GM19099 (cell line): ENCODE results near the gene CYP3A4.

Experiments
- POLR2A ChIP-seq: IDR thresholded peaks from 3 replicates; pipeline ENCODE4 v1.6.1; 2011; ENCODE audit warnings: low read depth; ENCODE audit not compliant: insufficient read length; ENCODE audit errors: extremely low read depth

Gene CYP3A4

DNA sequence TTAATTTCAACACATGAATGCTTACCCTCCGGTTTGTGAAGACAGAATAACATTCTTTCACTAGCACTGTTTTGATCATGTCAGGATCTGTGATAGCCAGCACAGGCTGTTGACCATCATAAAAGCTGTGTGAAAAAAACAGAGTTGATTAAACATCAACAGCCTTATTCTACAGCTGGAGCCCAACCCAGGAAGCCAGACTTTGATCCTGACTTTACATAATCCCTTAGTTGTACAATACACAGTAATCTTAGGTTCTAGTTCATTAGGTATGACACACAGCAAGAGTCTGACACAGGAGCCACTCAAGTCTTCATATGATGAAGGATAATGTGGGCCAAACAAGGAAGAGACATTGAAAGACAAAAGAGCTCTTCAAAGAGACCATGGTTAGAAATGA, 11.4 kb downstream of the CYP3A4 start:
- no peak for TF ChIP-seq POLR2A

DNA sequence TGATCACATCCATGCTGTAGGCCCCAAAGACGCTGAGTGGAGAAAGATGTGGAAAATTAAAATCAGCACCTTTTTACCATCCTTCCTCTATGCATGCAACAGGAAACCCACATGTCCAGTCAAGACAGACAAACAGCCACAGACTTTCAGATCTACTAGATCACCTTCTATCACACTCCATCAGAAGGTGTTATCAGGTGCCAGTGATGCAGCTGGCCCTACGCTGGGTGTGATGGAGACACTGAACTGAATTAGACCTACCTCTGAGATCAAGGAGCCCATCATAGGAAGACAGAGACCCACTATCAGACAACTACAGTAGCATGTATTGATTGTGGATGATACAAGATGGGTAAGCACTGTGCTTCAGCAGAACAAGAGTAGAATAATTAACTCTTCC, 15.5 kb downstream of the CYP3A4 start:
- TF ChIP-seq POLR2A = no peak

DNA sequence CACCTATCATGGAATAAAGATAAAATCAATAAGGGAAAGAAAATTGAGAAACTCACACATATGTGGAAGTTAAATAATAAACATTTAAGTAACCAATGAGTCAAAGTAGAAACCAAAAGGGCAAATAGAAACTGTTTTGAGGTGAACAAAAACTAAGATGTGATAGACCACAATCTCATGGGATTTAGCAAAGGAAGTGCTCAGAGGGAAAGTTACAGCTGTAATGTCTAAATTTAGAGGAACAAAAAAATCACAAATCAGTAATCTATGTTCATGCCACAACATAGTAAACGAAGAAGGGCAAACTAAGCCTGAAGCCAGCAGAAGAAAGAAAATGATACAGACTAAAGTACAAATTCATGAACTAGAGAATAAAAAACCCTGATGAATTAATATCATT, 16.3 kb downstream of the CYP3A4 start:
- no peak for TF ChIP-seq POLR2A

DNA sequence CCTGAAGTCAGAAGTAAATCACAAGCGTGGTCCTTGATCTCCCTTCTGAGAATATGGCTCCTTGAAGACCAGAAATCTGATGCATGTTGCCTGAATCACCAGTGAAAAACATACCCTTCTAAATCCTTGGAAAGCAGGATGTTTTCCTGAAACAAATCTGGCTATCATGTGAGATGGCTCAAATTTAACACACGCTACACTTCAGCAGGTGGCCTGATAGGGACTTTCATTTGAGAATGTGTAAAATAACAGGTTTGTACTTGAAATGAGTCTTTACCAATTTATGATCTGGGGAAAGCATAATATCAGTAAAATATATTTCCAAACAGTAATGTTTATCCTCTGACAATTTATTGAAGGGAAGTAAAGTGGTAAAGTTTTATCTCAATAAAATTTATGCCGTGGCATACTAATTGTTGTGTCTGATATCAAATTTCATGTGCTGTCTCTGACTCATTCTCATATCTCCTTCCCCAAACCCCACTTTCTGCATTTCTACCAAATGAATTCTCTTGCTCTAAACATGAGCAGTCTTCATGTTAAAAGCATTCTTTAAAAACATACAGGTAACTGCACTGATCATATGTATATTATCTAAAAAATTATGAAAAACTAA, 17.4 kb downstream of the CYP3A4 start:
- no peak for TF ChIP-seq POLR2A

DNA sequence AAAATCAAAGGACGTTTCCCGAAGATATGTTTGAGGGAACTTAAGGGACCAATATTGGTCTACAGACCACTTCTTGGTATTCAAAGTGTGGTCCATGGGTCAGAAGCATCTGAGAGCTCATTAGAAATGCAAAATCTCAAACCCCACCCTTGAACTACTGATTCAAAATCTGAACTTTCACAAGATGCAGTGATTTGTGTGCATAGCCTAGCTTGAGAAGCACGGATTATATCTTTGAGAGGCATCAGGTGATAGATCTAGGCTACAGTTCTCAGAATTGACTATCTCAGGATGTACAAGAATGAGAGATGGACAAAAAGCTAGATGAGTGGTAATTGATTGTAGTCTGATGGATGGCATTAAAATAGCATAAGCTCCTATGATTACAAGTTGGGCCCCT, 19.5 kb downstream of the CYP3A4 start:
- no peak for TF ChIP-seq POLR2A

DNA sequence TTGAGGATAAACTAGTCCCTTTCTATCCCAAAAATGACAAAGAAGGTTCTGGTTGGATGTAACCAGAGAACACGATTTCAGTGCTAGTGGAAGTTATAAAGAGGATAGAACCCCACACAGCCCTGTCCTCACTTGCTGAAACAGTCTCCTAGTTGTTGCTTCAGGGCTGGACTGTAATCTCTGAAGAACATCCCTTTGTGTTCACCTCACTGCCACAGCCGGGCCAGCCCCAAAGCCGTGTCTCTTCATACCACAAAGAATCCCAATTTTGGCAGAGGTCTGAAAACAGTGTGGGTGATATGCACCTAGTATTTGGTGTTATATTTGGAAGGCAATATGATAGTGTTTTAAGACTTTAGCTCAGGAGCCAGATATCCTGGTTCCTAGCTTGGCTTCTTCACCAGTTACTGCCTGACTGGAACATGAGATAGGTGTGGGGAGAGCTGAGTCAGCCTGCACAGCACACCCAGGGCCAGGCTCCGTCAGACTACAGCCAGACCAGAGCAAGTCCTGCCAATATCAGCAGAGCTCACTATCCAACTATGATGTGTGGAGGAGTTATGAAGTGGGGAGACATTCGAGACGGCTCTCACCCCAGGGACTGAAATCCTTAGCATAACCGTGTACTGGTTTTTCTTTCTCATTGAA, 21.2 kb downstream of the CYP3A4 start:
- TF ChIP-seq POLR2A = no peak

DNA sequence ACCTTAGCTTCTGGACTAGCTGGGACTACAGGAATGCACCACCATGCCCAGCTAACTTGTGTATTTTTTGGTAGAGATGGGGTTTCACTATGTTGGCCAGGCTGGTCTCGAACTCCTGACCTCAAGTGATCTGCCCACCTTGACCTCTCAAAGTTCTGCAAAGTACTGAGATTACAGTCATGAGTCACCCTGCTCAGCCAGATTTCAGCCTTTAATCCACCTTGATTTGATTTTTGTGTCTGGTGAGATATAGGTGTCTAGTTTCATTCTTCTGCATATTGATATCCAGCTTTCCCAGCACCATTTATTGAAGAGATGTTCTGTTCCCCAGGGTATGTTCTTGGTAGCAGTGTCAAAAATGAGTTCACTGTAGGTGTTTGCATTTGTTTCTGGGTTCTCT, 28.9 kb downstream of the CYP3A4 start:
- TF ChIP-seq POLR2A = no peak

DNA sequence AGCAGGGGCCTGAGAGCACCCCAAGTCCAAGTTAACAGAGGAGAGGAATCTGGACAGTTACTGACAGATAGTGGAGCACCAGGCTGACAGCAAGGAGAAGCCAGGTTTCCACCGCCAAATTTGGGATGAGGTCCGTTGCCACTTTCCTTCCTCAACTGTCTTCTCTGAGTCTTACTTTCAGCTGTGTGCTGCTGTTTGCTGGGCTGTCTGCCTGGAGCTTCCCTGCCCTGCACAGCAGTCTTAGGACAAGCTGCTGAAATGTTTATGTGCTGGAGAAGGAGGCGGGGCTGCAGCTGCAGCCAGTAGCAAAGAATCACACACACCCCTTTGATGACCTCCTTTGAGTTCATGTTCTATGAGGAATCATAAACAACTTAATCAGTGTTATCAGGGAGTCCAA, 31.6 kb downstream of the CYP3A4 start:
- no peak for TF ChIP-seq POLR2A

DNA sequence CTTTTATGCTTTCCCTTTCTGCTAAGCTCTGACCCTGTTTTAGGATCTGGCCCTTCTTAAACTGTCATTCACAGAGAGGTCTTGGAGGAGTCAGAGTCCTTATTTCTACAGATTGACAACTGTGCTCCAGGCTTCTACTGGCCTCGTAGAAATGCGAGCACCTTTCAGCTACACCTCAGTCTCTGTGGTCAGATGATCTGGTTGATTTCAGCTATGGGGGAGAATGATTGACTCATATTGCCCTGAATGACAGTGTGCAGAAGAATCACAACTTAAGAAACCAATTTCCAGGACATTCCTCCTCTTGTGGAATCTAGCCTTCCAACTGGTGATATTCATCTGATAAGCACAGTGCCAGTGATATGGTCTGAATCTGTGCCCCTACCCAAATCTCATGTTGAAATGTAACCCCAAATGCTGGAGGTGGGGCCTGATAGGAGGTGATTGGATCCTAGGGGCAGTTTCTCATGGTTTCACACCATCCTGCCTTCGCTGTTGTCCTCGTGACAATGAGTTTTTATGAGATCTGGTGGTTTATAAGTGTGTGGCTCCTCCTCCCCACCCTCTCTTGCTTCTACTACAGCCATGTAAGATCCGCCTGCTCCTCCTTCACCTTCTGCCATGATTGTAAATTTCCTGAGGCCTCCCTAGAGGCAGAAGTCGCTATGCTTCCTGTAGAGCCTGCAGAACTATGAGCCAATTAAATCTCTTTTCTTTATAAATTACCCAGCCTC, 35.0 kb downstream of the CYP3A4 start:
- no peak for TF ChIP-seq POLR2A

- TF ChIP-seq POLR2A = no peak
Measured at GRCh38 chr7:99742737-99743394, 41.1 kb downstream of the CYP3A4 start.

GRCh38 chr7:99741441-99741795, 42.6 kb downstream of the CYP3A4 start:
- no peak for TF ChIP-seq POLR2A

GRCh38 chr7:99740573-99741440, 43.2 kb downstream of the CYP3A4 start:
- TF ChIP-seq POLR2A = no peak

DNA sequence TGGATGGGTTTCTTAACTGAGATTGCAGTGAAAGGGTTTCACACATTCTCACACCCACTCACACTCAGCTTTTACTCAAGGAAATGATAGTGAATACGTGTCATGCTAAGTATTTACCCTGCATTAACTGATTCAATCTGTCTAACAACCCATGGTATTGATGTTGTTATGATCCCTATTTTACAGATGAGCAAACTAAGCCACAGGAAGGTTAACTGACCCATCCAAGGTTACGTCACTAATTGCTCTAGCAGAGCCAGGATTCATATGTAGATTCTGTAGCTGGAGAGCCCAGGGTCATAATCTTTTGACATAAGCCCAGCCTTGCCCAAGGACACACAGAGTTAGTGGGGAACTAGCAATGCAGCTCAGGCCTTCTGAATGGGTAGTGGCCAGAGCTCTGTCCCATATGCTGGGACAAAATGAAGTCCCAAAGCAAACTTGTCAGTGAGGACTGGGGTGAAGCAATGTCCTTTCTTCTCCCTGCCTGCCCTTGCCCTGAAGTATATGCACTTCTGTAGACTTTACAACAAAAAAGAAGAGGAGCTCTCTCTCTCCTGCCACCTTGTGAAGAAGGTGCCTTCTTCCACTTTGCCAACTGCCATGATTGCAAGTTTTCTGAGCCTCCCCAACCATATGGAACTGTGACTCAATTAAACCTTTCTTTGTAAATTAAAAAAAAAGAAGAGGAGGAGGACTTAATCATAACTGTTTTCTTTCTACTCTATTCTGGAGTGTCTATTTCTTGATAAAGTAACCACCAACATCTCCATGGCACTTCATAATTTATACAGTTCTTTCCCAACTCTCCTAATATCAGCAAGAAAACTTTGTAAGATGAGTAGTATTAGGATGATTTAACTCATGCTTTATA, 44.0 kb downstream of the CYP3A4 start:
- no peak for TF ChIP-seq POLR2A

DNA sequence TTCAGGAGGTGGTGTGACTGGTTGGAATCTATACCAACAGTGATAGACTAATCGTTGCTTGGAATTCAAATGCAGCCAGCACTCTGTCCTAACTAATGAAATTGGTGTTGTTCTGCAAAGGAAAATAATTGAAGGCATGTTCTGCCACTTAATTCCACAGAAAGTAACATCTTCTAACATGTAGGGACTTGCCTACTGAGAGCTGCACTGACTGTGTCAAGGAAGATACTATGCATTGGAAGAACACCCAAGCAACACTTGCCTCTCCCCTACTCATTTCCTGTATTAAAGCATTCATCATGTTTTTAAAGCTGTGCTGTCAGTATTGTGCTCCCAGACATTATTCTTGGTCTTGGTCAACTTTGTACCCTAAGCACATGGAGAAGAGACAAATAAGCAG, 46.3 kb downstream of the CYP3A4 start:
- TF ChIP-seq POLR2A = no peak

DNA sequence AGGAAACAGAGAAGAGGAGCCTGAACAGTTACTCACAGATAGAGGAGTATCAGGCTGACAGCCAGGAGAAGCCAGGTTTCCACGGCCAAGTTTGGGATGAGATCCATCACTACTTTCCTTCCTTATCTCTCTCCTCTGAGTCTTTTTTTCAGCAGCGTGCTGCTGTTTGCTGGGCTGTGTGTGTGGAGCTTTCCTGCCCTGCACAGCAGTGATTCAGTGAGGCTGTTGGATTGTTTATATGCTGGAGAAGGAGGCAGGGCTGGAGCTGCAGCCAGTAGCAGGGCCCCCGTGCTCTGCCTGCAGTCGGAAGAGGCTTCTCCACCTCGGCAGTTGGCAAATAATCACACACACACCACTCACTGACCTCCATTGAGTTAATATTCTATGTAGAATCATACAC, 49.0 kb downstream of the CYP3A4 start, which contains the start of gene CYP3A7:
Gene CYP3A7, minus strand, starts transcription at position 210 of the 400 bp plus-strand sequence. Its CDS starts 103 bp downstream, at position 107.
- TF ChIP-seq POLR2A = no peak

DNA sequence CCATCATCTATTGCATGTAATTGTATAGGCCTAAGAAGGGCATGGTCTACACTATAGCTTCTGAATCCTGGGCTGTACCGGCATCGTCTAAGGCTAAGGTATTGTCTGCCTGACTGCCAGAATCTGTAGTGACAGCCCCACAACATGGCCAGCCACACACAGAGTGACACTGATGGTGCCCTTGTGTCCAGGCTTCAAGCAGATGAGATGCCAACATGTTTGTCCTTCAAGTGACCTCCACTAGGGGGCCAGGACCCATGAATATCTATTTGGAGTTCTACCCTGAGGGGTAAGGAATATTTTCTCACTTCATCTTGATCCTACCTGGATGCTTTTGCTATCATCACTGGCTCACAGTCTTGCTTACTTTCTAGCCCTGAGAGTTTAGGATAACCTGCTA, 50.5 kb downstream of the CYP3A4 start:
- TF ChIP-seq POLR2A = no peak
